H1 (cell line): ENCODE results near the gene CENPA.
"Not testable (repeated sequence)": the region's sequence is repeated elsewhere in the genome, so short reads cannot be mapped to it uniquely, and the experiment has no call there.

Experiments
- ATF3 ChIP-seq: IDR thresholded peaks from 2 replicates; pipeline ENCODE4 v1.6.1; 2011; ENCODE audit warnings: low read depth, mild to moderate bottlenecking, low read length; ENCODE audit not compliant: insufficient read depth
- BCL11A ChIP-seq, 2 experiments: IDR thresholded peaks; one replicate each; pipeline ENCODE4 v1.6.1; 2011; ENCODE audit warnings: low read depth in 2 of 2, low read length in 2 of 2, mild to moderate bottlenecking in 2 of 2
- CBX8 ChIP-seq: fragments of 300-800, 300-1000 bp; sonication (generic); IDR thresholded peaks from 2 replicates; pipeline ENCODE4 v1.7.1; 2016; ENCODE audit warnings: low read depth, low read length, borderline replicate concordance
- CTCF ChIP-seq, 3 experiments: IDR thresholded peaks; 1 replicate in 2 of 3; 2 replicates in 1 of 3; pipeline versions ENCODE4 v1.5.1 to v1.6.1; 2011; ENCODE audit warnings: low read length in 3 of 3, mild to moderate bottlenecking in 3 of 3, inconsistent platforms in 2 of 3, low read depth in 1 of 3, moderate library complexity in 1 of 3; ENCODE audit not compliant: insufficient read depth in 1 of 3; ENCODE audit errors: control extremely low read depth in 1 of 3
- EP300 ChIP-seq, 2 experiments: IDR thresholded peaks; 1 replicate in 1 of 2; 2 replicates in 1 of 2; pipeline ENCODE4 v1.6.1; 2011 to 2012; ENCODE audit warnings: low read depth in 2 of 2, low read length in 2 of 2, mild to moderate bottlenecking in 2 of 2, borderline replicate concordance in 1 of 2, inconsistent platforms in 1 of 2, moderate library complexity in 1 of 2
- EZH2 ChIP-seq: fragments of 200-600 bp; sonication (generic); IDR thresholded peaks from 2 replicates; pipeline ENCODE4 v1.7.1; 2012; ENCODE audit warnings: low read depth, mild to moderate bottlenecking, moderate library complexity, low read length, inconsistent platforms; ENCODE audit not compliant: severe bottlenecking
- FOSL1 ChIP-seq: IDR thresholded peaks from 2 replicates; pipeline ENCODE4 v1.6.1; 2011; ENCODE audit warnings: mild to moderate bottlenecking, low read depth, low read length, moderate library complexity; ENCODE audit not compliant: insufficient read depth
- GABPA ChIP-seq: IDR thresholded peaks from 2 replicates; pipeline ENCODE4 v1.6.1; 2011; ENCODE audit warnings: mild to moderate bottlenecking, low read length, moderate library complexity, borderline replicate concordance; ENCODE audit not compliant: insufficient read depth
- HDAC6 ChIP-seq: IDR thresholded peaks from one replicate; pipeline ENCODE4 v1.7.1; 2012; ENCODE audit warnings: low read depth, mild to moderate bottlenecking, inconsistent platforms, low read length, moderate library complexity
- JUND ChIP-seq: IDR thresholded peaks from 2 replicates; pipeline ENCODE4 v1.6.1; 2011; ENCODE audit warnings: mild to moderate bottlenecking, improper control_type of control experiment, low read length
- MAX ChIP-seq: IDR thresholded peaks from 2 replicates; pipeline ENCODE4 v1.6.1; 2012; ENCODE audit warnings: inconsistent platforms
- POLR2A ChIP-seq, 2 experiments: IDR thresholded peaks; 1 replicate in 1 of 2; 2 replicates in 1 of 2; pipeline ENCODE4 v1.6.1; 2011; ENCODE audit warnings: low read depth in 2 of 2, low read length in 2 of 2, mild to moderate bottlenecking in 2 of 2; ENCODE audit errors: control extremely low read depth in 1 of 2
- SP1 ChIP-seq: IDR thresholded peaks from 2 replicates; pipeline ENCODE4 v1.6.1; 2011; ENCODE audit warnings: low read depth, low read length

- not testable (repeated sequence) for TF ChIP-seq BCL11A (IDR thresholded peaks at IDR 0.05; ENCODE audit: low read depth in 2 of 2, low read length in 2 of 2); HDAC6; FOSL1; CTCF (IDR thresholded peaks at IDR 0.05; ENCODE audit: control extremely low read depth in 1 of 3, insufficient read depth in 1 of 3, low read depth in 1 of 3, low read length in 3 of 3); MAX; POLR2A (IDR thresholded peaks at IDR 0.05; ENCODE audit: control extremely low read depth in 1 of 2, low read depth in 2 of 2, low read length in 2 of 2); ATF3; JUND; GABPA; SP1; EZH2; CBX8; EP300 (IDR thresholded peaks at IDR 0.05; ENCODE audit: borderline replicate concordance in 1 of 2, low read depth in 2 of 2, low read length in 2 of 2)
Measured at GRCh38 chr2:26795135-26795534, 9.3 kb downstream of the CENPA start.
